Activated gamma-delta T cell treated with anti-CD3 and anti-CD28 coated beads, Interleukin-2, amount 50 U/mL, for 16 hours (primary cell): Measurements from ENCODE around the gene TSHZ2.
"Not testable (repeated sequence)": the region's sequence is repeated elsewhere in the genome, so short reads cannot be mapped to it uniquely, and the experiment has no call there.

ENCODE experiments used
- DNase-seq: peaks from one replicate; pipeline ENCODE4 v3.0.0-alpha.2; 2020; ENCODE audit warnings: low read depth

The TSHZ2 gene

DNA sequence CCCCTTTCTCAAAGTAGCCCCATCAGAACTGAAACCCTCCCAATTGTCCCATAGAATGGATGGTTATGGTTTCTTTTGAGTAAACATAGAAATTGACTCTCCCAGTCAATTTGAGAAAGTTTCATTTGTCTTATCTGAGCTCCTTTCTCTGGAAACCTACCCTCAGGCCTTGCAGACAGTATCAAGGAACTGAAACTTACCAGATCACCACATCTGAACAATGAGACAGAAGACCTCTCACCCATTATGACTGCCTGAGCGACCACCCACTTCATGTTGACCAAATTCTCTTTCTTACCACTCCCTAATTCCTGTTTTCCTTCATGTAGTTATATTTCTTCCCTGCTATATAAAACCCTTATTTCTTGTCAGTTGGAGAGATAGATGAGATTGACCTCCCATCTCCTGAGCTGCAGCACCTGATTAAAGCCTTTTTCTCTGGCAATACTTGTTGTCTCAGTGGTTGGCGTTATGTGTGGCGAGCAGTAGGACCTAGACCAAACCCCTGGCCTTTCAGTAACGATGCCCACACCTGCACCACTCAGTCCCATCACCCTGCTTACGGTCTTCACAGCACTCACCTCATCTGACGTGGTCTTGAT lies 482.6 kb downstream of the TSHZ2 start:
- no peak for DNase-seq

DNA sequence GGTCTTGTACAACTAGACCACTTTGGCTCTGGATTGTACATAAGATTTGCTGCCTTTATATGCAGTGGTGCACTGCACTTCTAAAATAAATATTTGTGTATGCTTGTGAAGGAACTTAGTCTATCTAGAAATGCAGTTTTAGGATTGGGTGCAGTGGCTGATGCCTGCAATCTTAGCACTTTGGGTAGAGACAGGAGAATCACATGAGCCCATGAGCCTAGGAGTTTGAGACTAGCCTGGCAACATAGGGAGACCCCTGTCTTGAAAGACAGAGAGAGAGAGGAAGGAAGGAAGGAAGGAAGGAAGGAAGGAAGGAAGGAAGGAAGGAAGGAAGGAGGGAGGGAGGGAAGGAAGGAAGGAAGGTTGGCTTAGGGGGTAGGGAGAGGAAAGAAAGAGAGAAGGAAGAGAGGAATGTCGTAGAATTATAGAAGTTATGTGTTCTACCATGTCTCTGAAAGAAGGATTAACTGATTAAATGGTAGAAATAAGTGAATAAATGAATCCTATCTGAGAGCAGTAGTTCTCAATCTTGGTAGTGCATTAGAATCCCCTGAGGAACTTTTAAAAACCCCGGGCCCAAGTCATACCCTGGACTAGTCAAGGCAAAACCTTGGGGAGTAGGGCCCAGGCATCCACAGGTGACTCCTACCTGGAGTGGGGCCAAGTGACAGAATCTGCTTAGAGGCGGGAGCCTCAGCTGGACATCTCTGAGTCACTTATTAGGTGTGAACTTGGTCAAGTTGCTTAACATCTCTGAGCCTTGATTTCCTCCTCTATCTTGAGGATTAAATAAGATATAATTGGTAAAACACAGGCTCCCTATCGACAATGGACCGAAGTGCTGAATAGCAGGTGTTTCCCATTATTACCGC lies 491.2 kb downstream of the TSHZ2 start:
- DNase-seq: no peak

DNA sequence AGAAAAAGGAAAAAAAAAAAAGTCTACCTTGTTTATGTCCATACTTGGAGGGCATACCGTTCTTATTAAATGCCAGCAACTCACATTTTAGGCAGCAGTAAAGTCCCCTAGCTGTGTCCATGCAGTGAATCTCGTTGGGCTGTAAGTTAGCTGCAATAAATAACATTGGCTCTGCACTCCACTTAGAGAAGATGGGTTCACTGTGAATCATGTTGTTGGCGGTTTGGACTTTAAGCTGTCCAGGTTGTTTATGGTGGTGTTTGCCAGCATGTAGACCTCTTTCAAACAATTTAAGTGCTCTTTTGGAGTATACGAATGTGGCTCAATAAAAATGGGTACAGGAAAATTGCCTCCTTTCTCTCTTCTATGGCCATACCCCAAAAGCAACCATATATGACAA lies 494.1 kb downstream of the TSHZ2 start:
- DNase-seq: no peak

DNA sequence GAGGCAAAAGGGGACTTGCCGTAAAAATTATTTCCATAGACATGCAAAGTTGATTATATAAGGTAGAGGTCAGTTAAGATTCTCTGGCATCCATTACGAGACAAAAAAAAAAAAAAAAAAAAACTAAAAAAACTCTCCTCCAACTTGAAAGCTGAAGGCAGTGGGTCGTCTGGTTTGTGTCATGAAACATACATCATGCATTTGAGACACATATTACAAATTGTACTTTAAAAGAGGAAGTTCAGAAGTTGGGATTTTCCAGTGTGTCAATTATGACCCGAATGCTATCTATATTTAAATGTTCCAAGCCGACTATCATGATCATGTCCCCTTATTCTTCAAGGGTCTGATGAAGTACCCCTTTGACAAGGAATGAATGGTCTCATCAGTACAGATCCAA lies 496.4 kb downstream of the TSHZ2 start:
- DNase-seq: no peak

DNA sequence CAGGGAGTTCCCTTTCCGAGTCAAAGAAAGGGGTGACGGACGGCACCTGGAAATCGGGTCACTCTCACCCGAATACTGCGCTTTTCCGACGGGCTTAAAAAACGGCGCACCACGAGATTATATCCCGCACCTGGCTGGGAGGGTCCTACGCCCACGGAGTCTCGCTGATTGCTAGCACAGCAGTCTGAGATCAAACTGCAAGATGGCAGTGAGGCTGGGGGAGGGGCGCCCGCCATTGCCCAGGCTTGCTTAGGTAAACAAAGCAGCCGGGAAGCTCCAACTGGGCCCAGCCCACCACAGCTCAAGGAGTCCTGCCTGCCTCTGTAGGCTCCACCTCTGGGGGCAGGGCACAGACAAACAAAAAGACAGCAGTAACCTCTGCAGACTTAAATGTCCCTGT lies 500.7 kb downstream of the TSHZ2 start:
- DNase-seq: not testable (repeated sequence)

DNA sequence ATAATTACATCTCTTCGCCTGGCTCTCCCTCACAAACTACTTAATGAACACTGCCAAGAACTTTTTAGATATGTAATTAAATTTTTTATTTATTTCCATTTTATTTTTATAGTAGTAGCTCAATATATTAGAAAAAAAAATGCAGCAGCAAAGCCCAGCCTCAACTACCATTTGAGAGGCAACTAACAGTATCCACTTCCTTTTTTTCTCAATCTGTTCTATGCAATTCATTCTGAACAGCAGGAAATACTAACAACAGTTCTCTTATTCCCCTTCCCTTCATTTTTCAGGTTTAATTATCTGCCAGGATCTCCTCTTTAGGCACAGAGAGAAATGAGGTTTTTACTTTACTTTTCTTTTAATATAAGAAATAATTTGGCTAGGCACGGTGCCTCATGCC lies 508.8 kb downstream of the TSHZ2 start:
- DNase-seq: no peak

DNA sequence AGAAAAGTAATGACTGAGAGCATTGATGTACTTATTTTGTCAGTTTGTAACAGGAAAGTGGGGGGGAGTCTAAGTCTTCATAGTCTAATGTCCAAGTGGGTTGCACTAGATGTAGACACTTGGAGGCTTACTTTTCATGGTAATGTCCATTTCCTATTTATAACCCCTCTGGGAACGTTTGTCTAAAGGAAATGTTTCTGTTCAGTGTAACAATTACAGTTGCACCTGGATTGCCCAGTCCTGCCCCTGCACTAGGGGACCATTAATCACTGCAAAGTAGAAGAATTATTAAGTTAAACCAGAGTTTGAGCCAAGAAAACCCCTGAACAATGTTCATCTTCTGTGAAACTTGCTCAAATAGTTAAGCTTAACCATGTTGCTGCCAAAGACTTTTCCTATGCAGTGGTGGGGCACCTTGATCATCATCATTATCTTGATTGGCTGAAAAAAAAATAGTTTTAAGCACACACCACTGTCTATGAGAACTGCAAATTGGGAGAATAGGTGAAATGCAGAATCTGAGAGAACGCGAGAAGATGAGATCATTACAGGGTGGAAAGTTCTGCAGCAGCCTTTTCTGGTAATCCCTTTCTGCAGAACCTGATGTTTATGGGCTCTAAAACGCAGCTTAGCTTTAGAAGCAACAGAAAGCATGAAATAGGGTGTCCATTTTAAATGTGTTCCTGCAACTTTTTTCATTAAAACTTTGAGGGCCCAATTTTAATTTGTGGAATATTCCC lies 515.5 kb downstream of the TSHZ2 start:
- no peak for DNase-seq

DNA sequence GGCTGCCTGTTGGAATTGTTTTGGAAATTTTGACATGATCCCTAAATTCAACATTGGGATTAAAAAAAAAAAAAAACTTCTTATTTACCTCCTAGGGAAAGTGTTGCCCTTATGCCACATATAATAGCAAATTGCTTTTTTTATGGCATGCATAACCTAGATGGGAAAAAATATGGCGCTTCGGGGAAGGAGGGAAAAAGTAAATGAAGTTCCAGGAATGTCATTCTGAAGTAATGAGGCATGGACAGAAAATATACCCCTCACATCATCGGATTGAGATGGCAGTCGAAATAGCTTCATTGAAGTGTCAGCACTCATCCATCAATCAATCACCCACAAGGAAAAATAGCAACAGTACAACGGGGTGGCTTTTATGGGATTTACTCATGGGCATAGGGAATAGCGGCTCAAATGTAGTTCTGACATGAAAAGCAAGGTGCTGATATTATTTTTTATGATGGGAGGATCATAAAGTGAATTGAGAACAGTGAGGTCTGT lies 516.7 kb downstream of the TSHZ2 start:
- DNase-seq: no peak

DNA sequence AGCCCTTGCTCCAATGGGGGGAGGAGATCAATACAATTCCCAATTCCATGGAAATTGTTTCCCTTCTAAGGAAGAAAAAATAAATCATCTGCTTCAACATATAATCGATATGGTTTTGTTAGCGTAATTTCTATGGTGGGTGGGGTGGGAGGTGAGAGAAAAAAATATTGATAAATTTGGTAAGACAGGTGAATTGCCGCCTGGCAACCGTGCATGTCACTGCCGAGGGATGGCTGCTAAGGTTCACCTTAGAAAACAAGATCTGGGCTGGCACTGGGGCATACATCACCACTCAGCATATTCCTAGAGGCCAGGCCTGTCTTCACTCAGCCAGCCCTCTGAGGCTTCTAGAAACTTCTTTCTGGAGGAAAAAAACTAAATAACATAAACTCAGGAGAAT lies 517.4 kb downstream of the TSHZ2 start:
- DNase-seq: no peak

DNA sequence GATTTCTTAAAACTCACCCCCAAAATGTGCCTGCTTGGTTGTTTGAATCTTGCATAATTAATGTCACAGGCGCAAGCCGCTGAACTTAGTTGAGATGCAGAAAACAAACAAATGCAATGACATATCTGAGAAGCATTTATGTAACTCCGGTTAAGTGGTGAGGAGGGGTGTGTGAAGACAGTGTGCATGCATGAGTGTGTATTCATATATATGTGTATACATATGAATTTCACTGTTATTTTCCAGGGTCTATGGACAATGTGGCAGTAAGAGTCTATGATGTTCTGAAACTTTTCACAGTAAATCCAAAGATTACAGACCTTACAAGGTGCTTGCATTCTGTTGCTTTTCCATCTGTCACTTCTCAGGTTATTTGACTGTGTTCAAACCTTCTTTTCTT lies 518.5 kb downstream of the TSHZ2 start:
- no peak for DNase-seq

DNA sequence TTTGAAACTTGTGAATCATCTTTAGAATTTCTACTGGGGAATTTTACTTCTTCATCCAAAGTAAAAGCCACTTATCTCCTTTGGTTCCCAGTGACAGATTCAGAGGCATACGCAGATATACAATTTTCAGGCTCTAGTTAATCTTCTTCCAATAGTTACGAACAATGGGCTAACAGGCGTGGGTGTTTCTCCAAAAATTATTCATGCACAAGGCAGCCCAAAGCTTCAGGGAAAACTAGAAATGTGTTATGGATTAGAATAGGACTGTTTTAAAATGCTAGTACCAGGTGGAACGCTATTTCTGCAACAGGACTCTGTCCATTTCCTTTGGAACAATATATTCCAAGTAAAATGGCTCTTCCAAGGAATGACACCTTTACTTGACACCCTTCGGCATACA lies 519.3 kb downstream of the TSHZ2 start:
- DNase-seq: no peak

- no peak for DNase-seq
These were observed 520.1 kb downstream of the TSHZ2 start for GRCh38 chr20:53492212-53492611.

DNA sequence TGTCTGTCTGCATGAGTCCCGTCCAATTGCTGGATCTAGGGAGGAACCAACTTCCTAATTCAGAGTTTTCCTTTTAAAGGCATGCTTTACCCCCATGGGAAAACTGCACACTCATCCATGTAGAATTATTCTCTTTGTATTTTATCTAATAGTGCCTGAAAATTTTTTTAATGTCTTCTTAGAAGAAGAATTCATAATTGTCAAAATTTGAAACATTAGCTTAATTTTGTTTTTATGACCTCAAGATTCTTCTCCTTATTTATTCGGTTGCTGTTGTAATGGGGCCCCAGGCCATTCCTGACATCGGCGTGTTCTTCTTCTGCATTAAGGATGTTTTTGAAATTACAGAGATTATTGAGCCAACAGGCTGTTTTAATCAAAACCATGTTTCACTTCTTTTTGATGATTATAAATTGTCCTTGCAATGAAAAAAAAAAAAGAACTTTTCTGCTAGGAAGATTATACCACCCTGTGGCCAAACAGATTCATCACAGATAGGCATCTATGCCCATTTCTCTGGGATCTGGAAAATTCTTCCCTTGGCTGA lies 521.2 kb downstream of the TSHZ2 start:
- DNase-seq: no peak

GRCh38 chr20:53494753-53495152 lies 522.6 kb downstream of the TSHZ2 start:
- DNase-seq: no peak

- no peak for DNase-seq
These were observed 523.4 kb downstream of the TSHZ2 start for GRCh38 chr20:53495398-53496092.

- DNase-seq: no peak
These were observed 525.1 kb downstream of the TSHZ2 start for GRCh38 chr20:53497246-53497645.

DNA sequence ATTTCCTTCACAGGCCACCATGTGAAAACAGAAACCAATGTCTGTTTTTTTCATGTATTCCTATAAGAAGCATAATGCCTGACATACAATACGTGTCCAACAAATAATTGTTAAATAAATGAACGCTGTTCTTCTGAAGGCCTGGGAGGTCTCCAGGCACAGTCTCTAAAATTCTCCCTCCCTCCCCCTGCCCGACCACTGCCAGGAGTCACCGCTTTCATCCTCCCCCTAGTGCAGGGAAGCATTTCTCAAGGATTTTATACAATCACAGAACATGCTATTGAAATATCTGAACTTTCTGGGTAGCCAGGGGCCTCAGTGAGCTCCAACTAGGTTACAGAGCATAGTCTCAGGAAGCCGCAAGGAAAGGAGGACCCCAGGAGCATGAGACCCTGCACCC lies 526.2 kb downstream of the TSHZ2 start:
- no peak for DNase-seq

GRCh38 chr20:53500651-53501050 lies 528.5 kb downstream of the TSHZ2 start:
- DNase-seq: no peak

- no peak for DNase-seq
These were observed 530.7 kb downstream of the TSHZ2 start for GRCh38 chr20:53502820-53503219.

DNA sequence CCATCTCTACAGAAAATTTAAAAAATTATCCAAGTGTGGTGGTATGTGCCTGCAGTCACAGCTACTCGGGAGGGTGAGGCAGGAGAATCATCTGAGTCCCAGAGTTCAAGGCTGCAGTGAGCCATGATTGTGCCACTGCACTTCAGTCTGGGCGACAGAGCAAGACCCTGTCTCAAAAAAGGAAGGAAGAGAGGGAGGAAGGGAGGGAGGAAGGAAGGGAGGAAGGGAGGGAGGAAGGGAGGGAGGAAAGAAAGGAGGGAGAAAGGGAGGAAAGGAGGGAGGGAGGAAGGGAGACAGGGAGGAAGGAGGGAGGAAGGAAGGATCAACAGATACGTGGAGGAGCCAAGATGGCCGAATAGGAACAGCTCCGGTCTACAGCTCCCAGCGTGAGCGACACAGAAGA lies 531.4 kb downstream of the TSHZ2 start:
- DNase-seq: no peak

DNA sequence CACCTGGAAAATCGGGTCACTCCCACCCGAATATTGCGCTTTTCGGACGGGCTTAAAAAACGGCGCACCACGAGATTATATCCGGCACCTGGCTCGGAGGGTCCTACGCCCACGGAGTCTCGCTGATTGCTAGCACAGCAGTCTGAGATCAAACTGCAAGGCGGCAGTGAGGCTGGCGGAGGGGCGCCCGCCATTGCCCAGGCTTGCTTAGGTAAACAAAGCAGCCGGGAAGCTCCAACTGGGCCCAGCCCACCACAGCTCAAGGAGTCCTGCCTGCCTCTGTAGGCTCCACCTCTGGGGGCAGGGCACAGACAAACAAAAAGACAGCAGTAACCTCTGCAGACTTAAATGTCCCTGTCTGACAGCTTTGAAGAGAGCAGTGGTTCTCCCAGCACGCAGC lies 531.9 kb downstream of the TSHZ2 start:
- not testable (repeated sequence) for DNase-seq

DNA sequence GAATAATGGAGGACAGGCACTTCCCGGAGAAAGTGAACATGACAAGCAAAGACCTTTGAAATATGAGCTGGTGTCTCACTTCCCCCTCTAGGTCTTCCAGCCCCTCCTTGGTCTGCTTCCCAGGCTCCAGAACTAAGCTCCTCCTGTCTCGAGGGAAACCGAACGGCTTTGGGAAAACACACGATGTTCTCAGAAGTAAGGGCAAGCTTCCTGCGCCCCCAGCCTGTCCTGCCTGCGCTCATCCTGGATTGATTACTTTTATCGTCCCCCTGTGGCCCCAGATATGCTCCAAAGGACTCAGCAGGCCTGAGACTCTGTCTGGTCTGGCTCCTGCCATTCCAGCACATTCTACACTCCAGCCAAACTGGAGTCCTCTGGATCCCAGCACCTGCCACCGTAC lies 538.1 kb downstream of the TSHZ2 start:
- no peak for DNase-seq
